HG03354 (cell line): Measurements from ENCODE around the gene RAB17.
"Not testable (repeated sequence)": the region's sequence is repeated elsewhere in the genome, so short reads cannot be mapped to it uniquely, and the experiment has no call there.

ENCODE experiments used
- ATAC-seq: cut with Tn5 transposase; IDR thresholded peaks from one replicate; pipeline ENCODE4 v1.9.1; 2021; ENCODE audit warnings: mild to moderate bottlenecking; ENCODE audit not compliant: unreplicated experiment, poor library complexity, severe bottlenecking

Gene RAB17

DNA sequence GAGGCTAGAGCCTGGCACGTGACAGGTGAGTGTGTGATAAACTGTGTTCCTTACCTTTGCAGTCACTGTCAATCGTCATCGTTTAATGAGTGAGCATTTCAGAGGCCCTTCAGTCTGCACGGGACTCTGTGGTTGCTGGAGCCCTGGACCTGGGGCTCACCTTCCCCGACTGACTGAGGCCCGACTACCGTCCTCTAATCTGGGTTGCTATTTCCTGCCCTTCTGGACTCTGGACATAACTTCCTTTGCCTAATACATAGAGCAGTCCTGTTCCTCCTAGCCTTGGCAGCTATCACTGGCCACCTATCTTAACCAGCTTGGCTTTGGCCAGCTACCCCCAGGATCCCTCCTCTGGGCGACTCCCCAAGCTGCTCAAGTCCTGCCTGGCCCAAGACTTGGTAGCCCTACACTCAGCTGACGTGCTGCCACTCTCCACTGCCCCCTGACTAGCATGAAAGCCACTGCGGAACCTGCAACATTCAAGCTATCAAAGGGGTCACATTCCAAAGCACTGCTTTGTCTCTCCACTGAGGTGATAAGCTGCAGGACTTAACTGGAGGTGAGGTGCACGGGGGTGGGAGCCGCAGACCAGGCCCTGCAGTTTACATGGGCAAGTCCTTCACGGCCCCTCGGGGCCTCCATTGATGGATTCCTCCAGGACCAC, 11.1 kb upstream of the RAB17 start:
- ATAC-seq: no peak

DNA sequence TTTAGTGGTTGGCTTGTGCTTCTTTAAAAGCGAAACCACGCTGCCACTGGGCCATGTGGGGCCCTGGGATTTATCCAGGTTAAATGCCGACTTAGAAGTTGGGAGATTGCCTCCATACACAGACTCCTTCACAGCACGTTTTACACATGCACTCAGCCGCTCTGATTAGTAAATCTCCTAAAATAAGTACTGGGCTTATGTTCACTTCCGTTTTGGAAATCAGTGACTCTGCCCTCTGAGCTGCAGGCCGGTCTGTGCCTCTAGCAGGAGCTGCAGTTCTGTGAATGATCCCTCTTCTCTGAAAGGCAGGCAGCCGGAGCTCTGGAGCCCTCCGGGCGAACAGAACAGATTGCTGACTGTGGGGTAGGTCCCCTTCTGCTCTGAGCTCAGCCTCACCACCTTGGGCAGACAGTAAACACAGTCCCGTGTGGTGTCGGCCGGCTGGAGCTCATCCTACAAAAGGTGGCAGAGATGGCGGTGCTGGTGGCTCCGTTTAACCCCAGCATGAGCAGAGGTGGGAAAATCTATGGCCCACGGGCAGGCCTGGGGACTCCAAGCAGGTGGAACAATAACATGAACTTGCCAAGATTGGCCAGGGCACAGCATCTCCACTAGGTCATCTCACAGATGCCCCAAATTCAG, 9.8 kb upstream of the RAB17 start:
- ATAC-seq: no peak

DNA sequence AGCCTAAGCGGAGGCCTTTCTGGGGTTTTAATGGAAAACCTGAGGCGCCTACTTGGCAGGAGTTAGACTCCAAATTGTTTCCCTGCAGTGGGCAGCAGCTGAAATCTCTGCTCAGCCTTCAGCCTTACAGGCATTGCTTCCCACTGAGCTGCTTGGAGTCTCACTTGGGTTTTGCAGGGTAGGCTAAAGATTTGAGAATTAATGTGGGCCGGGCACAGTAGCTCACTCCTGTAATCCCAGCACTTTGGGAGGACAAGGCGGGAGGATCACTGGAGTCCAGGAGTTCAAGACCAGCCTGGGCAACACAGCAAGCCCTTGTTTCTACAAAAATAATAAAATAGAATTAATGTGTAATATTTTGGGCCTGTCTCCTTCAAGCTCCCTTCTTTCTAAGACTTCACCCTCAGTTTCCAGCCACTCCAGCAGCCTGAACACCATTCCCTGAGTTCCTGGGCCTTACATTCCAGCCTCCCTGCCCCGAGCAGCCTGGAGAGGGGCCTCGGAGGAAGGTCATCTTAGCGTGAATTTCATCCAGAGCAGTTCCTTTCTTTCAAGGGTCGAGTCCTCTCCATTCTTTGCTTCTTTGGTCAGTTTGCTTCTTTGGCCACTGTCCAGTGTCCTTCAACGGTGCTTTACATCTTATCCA, 9.1 kb upstream of the RAB17 start:
- no peak for ATAC-seq

DNA sequence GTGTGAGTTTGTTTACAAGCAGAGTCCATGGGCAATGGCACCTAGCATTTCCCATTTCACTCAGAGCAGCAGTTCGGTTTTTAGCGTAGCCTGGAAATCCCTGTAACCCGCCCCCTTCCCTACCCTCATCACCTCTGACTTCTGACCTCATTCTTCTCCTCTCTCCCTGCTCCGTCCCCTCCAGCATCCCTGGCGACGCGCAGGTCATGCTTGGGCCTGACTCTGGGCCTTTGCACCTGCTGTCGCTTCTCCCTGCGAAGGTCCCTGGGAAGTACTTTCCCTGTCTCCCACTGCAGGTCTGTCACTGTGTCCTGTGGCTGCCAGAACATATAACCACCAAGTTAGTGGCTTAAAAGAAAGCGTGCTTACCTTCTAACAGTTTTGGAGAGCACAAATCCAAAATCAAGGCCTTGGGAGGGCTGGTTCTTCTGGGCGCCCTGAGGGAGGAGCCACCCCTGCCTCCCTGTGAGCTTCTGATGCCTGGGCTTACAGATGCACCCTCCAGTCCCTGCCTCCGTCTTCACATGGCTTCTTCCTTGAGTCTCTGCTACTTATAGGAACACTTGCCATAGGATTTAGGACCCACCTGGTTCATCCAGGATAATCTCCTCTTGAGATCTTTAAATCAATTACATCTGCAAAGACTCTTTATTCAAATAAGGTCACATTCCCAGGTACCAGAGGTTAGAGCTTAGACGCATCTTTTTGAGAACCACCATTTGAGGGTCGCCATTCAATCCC, 8.1 kb upstream of the RAB17 start:
- ATAC-seq: no peak

DNA sequence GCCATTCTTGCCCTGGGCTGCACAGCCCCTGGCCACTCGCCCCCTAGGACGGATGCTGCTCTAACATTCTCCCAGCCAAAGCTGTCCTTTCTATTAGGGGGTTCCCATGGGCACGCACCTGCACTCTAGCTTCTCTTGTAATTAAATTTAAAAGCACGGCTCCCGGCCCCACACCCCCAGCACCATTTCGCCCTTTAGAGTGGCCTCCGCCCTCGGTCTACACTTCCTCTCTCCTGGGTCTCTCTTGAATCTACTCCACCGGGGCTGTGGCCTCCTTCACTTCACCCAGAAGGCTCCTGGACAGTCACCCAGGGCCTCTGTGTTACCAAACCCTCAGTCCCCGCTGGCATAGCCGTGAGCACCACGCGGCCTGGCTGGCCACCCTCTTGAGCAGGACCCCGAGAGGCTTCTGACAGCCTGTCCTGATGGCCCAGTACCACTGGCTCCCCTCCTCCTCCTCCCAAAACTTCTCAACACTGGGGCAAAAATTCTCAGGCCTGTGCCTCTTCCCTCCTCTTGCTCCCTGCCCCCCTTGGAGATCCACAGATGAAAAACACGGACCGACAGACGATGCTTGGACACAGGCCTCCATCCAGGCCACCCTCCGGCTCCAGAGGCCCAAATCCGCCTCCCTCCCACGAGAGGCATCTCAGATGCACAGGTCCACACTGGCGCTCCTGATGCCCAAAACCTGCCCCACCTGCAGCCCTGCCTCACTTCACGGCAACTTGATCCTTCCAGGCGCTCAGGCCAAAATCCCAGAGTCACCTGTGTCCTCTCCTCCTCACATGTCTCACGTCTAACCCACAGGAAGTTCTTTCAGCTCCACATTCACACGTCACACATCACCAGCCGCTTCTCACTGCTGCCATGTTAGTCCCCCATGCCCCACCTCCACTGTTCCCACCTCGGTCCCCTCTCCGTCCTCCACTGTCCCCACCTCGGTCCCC, 6.9 kb upstream of the RAB17 start:
- no peak for ATAC-seq

DNA sequence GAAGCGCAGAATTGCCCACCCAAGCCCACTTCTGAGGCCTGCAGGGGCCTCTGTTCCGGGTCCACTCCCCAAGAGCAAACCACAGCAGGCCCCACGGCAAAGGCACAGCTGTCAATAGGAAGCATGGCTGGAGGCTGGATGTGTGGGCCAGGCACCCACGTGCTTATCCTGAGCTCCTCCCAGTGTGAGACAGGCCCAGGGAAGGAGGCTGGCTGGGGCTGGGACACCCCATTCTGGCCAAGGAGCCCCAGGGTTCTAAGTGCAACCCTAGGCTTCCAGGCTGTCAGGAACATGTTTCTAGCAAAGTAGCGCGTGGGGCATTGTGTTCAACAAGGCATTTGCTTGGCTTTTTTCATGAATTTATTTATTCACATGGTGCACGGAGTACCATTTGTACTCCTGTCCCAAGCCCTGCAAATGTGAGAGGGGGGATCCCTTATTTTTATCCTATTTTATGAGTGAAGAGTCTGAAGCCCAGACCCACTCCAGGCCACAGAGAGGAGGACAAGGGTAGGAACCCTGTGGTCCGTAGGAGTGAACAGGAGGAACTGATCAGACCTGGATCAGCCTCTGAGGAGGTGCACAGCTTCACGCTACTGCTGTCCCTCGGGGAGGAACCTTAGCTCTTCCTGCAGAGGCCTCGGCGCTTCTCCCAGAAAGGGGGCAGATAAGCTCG, 6.1 kb upstream of the RAB17 start:
- no peak for ATAC-seq

DNA sequence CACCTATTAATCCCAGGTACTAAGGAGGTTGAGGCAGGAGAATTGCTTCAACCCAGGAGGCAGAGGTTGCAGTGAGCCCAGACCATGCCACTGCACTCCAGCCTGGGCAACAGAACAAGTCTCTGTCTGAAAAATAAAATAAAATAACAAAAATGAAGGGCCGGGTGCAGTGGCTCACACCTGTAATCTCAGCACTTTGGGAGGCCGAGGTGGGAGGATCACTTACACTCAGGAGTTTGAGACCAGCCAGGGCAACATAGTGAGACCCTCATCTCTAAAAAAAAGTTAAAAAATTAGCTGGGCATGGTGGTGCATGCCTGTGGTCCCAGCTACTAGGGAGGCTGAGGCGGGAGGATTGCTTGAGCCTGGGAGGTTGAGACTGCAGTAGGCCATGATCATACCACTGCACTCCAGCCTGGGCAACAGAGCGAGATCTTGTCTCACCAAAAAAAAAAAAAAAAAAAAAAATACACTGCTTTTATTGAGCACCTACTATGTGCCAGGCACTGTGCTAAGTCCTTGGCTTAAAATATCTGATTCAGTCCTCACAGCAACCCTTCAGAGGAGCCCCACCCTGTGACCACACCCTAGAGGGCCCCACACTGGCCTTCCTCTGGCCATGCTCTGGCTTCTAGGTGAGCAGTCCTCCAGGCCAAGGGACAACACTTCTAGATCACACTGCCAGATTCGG, 5.4 kb upstream of the RAB17 start:
- not testable (repeated sequence) for ATAC-seq

DNA sequence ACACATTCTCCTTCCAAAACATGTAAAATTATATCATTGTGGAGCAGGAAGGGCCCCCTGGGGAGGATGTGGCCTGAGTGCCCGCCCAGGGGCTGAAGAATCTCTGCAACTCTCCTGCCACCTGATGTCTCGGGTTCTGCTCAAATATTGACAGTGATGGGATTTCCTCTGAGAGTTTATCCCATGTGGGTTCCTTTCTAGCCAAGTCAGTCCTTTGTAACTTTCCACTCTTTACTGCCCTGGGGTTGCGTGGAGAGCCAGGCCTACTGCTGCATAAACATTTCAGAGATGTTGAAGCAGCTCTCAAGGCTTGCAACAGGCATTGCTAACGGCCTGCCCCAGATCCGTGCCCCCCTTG, 4.0 kb upstream of the RAB17 start:
- no peak for ATAC-seq

DNA sequence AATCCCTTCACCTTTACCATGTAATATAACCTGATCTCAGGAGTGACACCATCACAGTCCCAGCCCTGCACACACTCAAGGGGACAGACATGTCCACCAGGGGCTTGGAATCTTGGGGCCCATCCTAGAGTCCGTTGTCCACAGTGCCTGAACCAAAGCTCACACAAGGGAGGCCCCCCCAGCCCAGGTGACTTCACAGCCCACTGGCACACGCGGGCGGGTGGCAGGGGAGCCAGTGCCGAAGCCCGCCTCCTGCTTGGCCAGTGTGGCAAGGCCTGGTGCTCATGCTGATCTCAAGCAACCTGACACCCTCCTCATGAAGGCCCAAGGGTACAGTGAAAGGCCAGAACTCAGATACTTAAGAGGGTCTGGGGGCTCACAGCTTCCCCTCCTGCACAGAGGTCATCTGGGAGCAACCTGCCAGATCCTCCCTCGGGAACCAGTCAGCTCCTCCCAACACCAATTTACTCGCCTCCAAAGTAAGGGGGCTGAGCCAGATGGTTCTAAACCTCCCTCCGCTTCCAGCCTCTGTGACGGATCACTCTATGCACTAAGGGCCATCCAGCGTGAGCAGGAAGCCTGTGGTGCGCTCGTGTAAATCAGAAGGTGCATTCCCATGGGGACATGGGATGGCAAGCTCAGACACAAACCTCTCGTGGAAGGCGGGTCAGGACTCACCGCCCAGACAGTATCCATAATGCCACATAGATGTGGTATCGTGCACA, 3.2 kb upstream of the RAB17 start:
- no peak for ATAC-seq

DNA sequence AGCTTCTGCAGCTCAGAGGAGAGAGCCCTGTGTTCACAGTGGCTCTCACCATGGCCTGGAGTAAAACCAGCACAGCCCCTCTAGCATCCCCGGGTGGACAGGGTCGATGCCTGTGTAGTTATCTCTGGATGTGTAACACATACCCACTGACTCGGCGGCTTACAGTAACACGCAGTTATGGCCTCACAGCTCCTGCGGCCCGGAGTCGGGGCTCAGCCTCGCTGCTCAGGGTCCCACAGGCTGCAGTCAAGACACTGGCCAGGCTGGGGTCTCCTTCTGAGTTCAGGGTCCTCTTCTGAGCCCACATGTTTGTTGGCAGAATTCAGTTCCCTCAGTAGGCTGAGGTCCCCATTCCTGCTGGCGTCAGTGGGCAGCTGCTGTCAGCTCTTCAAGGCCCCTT, 2.5 kb upstream of the RAB17 start:
- ATAC-seq: no peak

DNA sequence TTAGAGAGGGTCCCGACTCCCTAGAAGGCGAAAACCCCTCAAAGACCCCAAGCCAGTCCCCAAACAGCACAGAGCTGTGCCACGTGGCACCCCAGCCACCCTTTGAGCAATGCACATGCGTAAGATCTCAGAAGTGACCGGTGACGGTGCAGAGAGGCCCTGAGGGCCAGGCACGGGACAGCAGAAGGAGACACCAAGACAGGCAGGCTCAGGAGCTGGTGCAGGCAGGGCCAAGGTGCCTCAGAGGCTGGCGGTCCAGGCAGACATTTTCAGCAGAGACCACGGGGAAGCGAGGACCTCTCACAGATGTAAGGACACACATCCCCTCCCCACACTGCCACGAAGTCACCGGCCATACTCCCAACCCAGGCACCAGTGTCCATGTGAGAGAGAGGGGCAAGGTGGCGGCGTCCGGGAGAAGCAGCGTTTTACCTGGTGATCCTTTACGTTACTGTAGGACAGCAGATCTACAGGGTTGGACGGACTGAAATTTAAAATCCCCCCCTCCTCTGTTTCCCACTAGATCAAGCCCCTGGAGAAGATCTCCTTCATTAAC, 2.0 kb upstream of the RAB17 start:
- no peak for ATAC-seq

DNA sequence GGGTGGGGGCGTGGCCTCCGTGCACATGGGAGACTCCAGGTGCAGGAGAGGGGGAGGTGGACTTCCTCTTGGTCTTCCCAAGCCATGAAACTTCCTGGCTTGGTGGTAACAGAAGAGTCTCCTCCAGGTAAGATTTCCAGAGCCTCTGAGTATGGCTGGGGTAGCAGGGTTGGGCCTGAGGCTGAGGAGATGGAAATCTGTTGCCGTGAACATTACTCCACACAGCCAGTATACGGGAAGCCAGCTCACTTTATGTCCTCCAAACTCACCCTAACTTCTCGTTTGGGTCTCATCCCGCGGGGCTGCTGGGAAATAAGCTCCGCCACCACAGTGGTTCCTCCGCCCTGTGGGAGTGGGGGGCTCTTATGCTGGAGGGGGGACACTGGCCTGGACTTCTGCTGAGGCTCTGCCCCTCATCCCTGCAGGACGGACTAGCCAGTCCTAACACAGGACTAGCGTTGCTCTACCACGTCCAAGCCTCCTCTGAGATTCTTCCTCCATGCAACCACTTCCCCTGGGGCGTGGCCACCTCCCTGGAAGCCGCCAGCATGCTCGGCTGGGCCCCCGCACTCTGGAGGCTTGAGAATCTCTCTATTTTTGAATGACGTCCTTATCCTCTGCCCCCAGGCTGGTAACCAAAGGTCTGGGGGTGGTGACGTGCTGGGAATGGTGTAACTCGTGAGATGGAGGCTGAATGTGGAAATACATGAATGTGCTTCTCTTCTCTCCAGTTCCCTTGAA, 777 bp upstream of the RAB17 start:
- ATAC-seq: no peak

DNA sequence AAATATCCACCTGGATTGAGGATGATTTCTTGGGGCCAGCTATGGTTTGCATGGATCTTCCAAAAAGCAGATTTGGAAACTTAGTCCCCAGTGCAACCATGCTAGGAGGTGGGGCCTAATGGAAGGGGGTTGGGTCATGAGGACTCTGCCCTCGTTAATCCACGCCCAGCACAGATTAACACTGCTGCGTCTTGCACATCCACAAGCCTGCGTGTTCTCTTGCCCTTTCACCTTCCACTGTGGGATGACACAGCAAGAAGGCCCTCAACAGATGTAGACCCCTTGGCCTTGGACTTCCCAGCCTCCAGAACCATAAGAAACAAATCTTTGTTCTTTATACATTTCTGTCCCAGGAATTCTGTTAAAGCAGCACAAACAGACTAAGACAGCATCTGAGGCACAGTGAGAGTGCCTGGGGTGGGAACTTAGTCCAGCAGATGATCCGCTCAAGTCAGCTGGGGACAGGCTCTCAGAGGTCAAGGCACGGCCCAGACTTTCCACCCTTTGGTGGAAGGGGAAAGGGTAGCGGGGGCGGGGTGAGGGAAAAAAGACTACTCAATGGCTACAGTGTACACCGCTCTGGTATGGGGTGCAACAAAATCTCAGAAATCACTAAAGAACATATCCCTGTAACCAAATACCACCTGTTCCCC, 2.4 kb downstream of the RAB17 start:
- no peak for ATAC-seq

DNA sequence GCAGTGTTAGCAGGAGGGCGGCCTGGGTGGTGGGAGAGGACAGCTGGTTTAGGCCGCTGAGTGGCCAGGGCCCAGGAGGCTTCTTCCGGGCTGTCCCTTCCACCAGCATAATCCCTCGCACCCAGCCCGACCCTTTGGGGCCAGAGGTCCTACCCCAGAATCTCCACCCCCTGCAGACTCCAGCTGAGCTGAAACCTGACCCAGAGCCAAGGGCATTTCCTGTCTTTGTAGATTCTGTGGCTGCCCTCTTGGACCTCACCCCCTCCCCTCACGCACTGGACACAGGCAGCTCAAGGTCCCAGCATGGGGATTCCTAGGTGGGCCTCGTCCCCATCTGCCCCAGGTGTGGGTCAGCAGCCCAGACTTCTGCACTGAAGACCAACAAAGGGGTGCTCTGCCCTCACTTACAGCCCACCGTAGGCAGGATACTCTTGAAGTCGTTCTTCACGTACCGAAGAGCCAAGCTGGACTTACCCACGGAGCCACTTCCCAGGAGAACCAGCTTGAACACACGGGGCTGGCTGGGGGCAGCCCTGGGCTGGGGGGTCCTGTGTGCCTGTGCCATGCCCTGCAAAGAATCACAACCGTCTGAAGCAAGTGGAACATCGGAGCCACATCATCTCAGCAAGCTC, 4.8 kb downstream of the RAB17 start:
- ATAC-seq: no peak

DNA sequence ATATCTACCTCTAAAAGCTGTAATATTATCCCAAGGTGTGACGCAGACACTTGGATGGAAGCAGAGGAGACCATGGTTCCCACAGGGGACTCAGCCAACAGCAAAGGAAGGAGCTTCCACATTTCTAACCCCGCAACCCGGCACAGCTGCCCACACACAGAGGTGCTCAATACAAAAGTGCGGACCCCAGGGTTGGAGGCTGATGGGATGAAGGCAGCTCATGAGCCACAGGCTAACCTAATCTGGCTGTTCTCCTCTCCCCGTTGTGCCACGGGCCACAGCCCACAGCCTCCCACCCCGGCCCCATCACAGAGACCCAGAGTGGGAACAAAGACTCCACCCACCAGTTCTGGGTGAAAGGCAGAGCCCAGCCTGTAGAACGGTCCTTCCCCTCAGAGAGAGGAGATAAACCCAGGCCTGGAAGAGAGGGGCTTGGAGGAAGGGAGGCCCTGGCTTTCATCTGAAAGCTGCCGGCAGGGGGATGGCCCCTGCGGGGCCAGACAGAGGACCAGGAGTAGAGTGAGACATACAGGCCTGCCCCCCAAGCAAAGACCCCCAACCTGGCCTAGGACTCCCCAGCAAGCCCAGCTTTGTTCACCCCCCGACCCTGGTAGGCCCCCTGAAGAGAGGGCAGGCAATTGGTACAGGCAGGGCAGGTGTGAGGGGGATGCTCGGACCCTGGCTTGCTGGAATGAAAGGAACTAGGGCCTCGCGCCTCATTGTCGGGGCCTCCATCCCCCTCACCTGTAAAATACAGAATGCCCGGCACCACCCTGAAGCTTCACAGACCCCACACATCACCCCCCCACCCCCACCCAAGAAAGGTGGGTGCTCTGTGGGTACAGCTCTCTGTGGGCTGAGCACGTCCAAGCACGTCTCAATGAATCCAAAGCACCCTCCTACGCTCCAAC, 6.9 kb downstream of the RAB17 start:
- no peak for ATAC-seq
